Esophagus squamous epithelium (tissue), 5 donors: ENCODE measurements around the gene LIX1. TPM values are rescaled to one million over a fixed set of nuclear protein-coding genes. Genes with fewer than 3 reads are reported as not detected.

Experiments used
- DNase-seq: peaks from one replicate; lab custom pipeline; 2025; lab: John Stamatoyannopoulos, UW
- H3K27ac ChIP-seq, 4 donors: fragments of 200-600 bp; sonication (generic); one replicate each; pipeline ENCODE4 v1.5.1; 2016 to 2019; ENCODE audit warnings: mild to moderate bottlenecking in 1 of 4
- H3K27me3 ChIP-seq, 4 donors: fragments of 200-600 bp; sonication (generic); 1 replicate in 3 of 4; 2 replicates in 1 of 4; pipeline versions ENCODE4 v1.5.1 to v1.6.0; 2017 to 2021; ENCODE audit warnings: antibody characterized with exemption in 1 of 4
- H3K36me3 ChIP-seq, 3 donors: fragments of 200-600 bp; sonication (generic); one replicate each; pipeline ENCODE4 v1.5.1; 2016 to 2019
- H3K4me1 ChIP-seq, 3 donors: fragments of 200-600 bp; sonication (generic); one replicate each; pipeline ENCODE4 v1.5.1; 2017 to 2019
- H3K4me3 ChIP-seq, 4 donors: fragments of 200-600 bp; sonication (generic); 1 replicate in 3 of 4; 2 replicates in 1 of 4; pipeline ENCODE4 v1.5.1; 2016 to 2019; ENCODE audit warnings: mild to moderate bottlenecking in 2 of 4, moderate library complexity in 1 of 4
- H3K9me3 ChIP-seq, 3 donors: fragments of 200-600 bp; sonication (generic); one replicate each; pipeline ENCODE4 v1.5.1; 2016 to 2019
- CTCF ChIP-seq, 6 experiments: fragments of 450-650 bp in 4 of 6; fragments of 200-600 bp in 2 of 6; sonication (generic) in 2 of 6; IDR thresholded peaks; one replicate each; pipeline ENCODE4 v1.5.1; 2016 to 2019; ENCODE audit warnings: antibody characterized with exemption in 6 of 6, mild to moderate bottlenecking in 4 of 6, moderate library complexity in 4 of 6
- POLR2A ChIP-seq, 4 donors: fragments of 450-650 bp; IDR thresholded peaks; one replicate each; pipeline ENCODE4 v1.6.1; 2017; ENCODE audit warnings: antibody characterized with exemption in 4 of 4, mild to moderate bottlenecking in 4 of 4, moderate library complexity in 3 of 4
- WGBS, 2 donors: methylation state at CpG; one replicate each; pipeline ENCODE4 v1.1.5; 2018; 5-methylcytosine and 5-hydroxymethylcytosine counted together
- intact Hi-C: fragments of 100-400 bp; cut with DNase I; formaldehyde crosslinking; loops from one replicate; pipeline ENCODE4 v1.15.0; 2022
- total RNA-seq, 4 donors: library from RNA; depleted of rRNA; stranded (reverse); fragments of >200 nt; gene quantifications; one replicate each; pipeline ENCODE4 v1.1.0, GENCODE V29; 2016
- donor health status: DM: yes; HTN: yes; CAD: no.

LIX1 gene
- total RNA-seq, 4 donors from 2014 or later, result not detected

GRCh38 chr5:97118261-97119006 is 24.0 kb downstream of the LIX1 start:
- no peak overlapping the region for H3K4me3 ChIP-seq
- no peaks in the 10 kb centered on the region for H3K4me1 ChIP-seq
- H3K27ac ChIP-seq, result no peak overlapping the region
- DNase-seq, result no peak
- no peaks in the 10 kb centered on the region for H3K9me3 ChIP-seq
- peaks cover 0 to 3% (median 0%) of the 10 kb centered on the region in 4 donors for H3K27me3 ChIP-seq
- intact Hi-C loops, result no loop called here
- 74 to 75% methylated on average over 2 of the region's 2 CpGs for WGBS, 2 donors
- TF ChIP-seq POLR2A (IDR thresholded peaks at IDR 0.05), result no peak
- TF ChIP-seq CTCF (IDR thresholded peaks at IDR 0.05), result no peak
- H3K36me3 ChIP-seq, result no peaks in the 10 kb centered on the region

- peaks cover 0 to 2% (median 0%) of the 10 kb centered on the region in 4 donors for H3K27me3 ChIP-seq
- H3K36me3 ChIP-seq, result no peaks in the 10 kb centered on the region
- no peaks in the 10 kb centered on the region for H3K9me3 ChIP-seq
- TF ChIP-seq POLR2A (IDR thresholded peaks at IDR 0.05) (no peak), CTCF (IDR thresholded peaks at IDR 0.05) (no peak)
- H3K27ac ChIP-seq, result no peak overlapping the region
- 82 to 93% methylated on average over 9 of the region's 9 CpGs for WGBS, 2 donors
- H3K4me1 ChIP-seq, result no peaks in the 10 kb centered on the region
- no peak overlapping the region for H3K4me3 ChIP-seq
- intact Hi-C loops, result no loop called here
- no peak for DNase-seq
Measured at GRCh38 chr5:97115932-97116331, 26.5 kb downstream of the LIX1 start.

- peaks cover 0 to 4% (median 0%) of the 10 kb centered on the region in 4 donors for H3K27me3 ChIP-seq
- H3K4me1 ChIP-seq, result no peaks in the 10 kb centered on the region
- intact Hi-C loops, result no loop called here
- no peak for DNase-seq
- no peak overlapping the region for H3K4me3 ChIP-seq
- no peak for TF ChIP-seq POLR2A (IDR thresholded peaks at IDR 0.05)
- no peak for TF ChIP-seq CTCF (IDR thresholded peaks at IDR 0.05)
- no peak overlapping the region for H3K27ac ChIP-seq
- no peaks in the 10 kb centered on the region for H3K9me3 ChIP-seq
- 77 to 87% methylated on average over 6 of the region's 6 CpGs for WGBS, 2 donors
- H3K36me3 ChIP-seq, result no peaks in the 10 kb centered on the region
Measured at GRCh38 chr5:97112230-97112629, 30.2 kb downstream of the LIX1 start.

GRCh38 chr5:97111616-97112015 is 30.8 kb downstream of the LIX1 start:
- TF ChIP-seq CTCF (IDR thresholded peaks at IDR 0.05), result no peak
- peaks cover 0 to 4% (median 0%) of the 10 kb centered on the region in 4 donors for H3K27me3 ChIP-seq
- no peak for DNase-seq
- WGBS, 2 donors, result 53 to 54% methylated on average over 4 of the region's 4 CpGs
- H3K9me3 ChIP-seq, result no peaks in the 10 kb centered on the region
- H3K4me1 ChIP-seq, result no peaks in the 10 kb centered on the region
- H3K4me3 ChIP-seq, result no peak overlapping the region
- intact Hi-C loops, result no loop called here
- H3K36me3 ChIP-seq, result no peaks in the 10 kb centered on the region
- H3K27ac ChIP-seq, result no peak overlapping the region

- 78 to 85% methylated on average over 5 of the region's 5 CpGs for WGBS, 2 donors
- H3K9me3 ChIP-seq, result no peaks in the 10 kb centered on the region
- H3K36me3 ChIP-seq, result no peaks in the 10 kb centered on the region
- intact Hi-C loops, result no loop called here
- H3K27me3 ChIP-seq, result peaks cover 0 to 4% (median 0%) of the 10 kb centered on the region in 4 donors
- TF ChIP-seq CTCF (IDR thresholded peaks at IDR 0.05) (no peak), POLR2A (IDR thresholded peaks at IDR 0.05) (no peak)
- H3K27ac ChIP-seq, result no peak overlapping the region
- DNase-seq, result no peak
- no peak overlapping the region for H3K4me3 ChIP-seq
- no peaks in the 10 kb centered on the region for H3K4me1 ChIP-seq
Measured at GRCh38 chr5:97111004-97111403, 31.4 kb downstream of the LIX1 start.
